NCI-H2196 treated with DMSO at 0.1 percent for 48 hours (cell line): ENCODE results near the gene HOXA9.
A peak's percentile ranks its signal among the peaks of the same experiment; 100 is the strongest.

Source experiments
- DNase-seq: peaks from one replicate; lab custom pipeline; 2025; ENCODE audit not compliant: unreplicated experiment; lab: John Stamatoyannopoulos, UW

HOXA9 gene

DNA sequence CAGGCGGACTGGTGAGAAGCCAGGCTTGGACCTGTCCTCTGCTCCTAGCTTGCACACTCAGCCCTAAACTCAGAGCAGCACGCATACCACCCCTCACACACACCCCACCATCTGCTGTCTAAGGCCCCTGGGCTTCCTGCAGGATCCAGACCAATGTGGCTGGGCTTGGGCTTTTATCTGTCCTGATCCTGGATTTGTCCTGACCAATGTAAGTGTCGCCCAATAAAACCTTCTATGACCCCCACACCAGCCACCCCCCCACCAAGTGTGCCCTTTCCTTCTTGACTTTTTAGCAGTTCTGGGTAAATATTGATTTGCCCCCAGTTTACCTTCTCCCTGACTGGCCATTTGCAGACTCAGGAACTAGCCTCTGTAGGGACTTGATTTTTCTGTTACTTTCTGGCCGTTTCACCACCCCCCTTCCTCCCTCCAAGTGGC lies 36.3 kb upstream of the HOXA9 start:
- DNase-seq = no peak

DNA sequence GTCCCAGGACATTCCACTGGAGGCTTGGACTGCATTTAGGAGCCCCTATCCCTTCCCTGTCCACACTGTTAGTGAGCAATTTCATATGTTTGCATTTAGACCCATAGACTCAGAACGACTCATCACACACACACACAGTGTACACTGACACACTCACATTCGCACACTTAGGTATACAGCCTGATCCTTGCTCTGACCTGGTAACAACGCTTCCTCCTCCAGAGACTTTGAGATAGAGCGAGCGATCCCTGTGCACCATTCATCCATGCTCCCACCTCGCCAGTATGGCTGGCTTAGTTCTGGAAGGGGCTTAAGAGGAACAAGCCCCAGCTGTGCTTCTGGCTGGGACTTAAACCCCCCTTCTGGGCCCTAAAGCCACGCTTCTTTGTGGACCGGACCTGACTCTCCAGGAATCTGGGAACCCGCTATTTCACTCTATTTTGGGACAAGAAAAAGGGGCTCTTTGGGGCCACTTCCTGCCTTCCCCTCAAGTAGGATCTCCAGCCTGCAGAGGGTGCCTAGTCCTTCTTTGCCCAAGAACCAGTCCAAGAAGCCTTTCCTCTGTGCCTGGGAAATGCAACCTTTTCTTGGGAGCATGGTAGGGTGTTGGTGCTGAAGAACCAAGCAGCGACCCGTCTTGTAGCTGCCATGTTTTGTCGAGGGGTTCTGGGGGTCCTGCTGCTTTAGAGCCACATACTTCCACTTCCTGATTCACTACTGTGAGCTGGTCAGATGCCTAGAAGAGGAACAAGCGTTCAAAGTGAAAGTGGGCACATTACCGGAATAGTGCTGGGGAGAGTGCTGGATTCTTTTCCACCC lies 35.6 kb upstream of the HOXA9 start:
- no peak for DNase-seq

DNA sequence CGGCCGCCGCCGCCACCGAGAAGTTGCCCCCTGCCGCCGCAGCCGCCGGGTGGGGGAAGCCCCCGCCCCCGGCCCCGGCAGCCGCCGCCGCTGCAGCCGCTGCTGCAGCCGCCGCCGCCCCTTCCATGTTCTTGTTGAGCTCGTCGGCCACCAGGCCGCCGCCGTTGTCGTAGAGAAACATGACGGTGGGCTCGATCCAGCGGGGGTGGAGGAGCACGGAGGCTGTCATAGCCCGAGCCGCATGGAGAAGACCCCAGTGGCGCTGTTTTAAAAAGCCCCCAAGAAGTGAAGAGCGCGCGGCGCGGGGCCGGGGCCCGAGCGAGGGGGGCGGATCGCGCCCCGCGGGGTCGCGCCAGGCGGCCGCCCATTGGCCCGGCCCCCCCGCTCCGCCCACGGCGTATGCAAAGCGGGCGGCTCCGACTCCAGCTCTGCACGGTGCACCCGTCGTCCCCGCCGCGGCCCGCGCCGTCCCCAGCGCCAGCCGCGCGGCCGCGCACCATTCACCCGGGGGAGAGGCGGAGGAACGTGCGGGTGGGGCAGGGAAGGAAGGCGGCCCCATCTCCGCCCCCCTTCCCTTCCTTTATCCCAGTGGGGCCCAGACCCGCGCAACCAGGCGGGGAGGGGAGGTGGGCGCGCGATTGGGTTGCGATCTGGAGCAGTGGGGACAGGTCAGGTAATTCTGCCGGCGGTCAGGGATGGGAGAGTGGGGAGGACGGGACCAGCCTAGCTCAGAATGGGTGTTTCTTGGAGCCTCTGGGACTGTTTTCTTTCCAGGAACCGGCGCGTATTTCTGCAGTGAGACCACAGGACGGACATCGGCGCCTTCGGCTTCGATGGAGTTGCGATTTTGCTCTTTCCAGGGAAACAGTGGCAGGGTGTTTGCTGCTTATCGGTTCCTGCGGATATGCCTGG lies 34.8 kb upstream of the HOXA9 start, which contains the start of gene HOXA13:
HOXA13 (minus strand) TSS at position 243 of the 912 bp plus-strand sequence; CDS start at position 229, 14 bp downstream.
- DNase-seq = no peak

DNA sequence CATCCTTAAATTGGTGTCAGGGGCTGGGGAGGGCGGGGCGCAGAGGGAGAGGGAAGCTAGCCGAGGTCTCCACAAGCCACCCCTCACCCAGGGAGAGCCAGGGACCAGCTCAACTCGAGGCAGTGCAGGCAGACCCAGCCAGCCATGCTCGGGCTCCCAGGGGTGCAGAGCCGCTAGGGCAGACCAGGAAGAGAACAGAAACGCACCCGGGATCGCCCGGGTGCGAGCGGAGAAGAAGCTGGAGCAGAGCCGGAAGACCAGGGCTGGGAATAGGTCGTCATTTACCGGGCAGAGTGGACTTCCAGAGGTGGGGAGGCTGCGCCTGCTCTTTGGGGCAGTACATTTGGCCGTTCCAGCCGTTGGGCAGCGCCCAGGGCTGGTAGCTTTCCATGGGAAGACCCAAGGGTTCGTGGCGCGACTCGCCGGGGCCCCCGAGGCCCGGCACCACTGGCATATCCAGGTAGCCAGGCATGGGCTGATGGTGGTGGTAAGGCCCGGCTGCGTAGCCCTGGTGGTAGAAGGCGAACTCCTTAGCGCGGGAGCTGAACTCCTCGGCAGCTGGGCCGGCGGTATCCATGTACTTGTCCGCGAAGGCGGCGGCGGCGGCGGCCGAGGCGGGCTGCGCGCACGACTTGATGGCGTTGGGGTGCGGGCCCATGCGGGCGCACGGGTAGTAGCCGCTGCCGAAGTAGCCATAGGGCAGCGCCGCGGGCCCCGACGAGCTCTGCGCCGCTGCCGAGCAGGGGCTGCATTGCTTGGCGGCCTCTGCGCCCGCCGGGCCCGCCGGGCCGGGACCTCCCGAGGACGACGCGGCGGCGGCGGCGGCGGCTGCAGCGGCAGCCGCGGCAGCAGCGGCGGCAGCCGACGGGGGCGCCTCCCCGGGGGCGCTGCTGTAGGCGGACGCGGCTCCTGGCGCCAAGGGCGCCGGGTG lies 33.8 kb upstream of the HOXA9 start:
- DNase-seq = no peak

DNA sequence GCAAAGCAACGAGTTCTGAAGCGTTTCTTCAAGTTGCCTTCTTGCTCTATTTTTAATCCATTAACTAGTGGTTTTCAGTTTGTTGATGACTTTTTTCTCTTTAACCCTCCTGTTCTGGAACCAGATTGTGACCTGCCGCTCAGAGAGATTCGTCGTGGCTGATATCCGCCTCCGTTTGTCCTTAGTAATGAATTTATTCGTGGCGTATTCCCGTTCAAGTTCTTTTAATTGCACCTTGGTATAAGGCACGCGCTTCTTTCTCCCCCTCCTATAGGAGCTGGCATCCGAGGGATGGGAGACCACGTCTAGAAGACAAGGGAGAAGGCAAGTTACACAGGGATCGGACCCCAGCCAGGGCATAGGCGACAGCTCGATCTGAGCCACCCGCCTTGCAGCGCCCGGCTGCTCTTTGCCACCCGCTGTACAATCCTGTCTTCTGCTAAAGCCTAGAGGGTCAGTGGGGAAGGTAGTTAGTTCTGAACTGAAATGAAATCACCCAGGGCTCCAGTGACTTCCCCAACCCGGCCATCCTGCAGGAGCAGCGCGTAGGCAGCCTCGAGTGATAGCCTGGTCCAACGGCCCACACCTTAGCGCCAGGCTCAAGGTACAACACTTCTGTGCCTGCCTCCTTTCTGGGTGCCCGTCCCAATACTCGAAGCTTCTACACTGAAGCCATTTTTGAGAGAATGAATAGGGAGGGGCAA lies 33.0 kb upstream of the HOXA9 start:
- DNase-seq = no peak

DNA sequence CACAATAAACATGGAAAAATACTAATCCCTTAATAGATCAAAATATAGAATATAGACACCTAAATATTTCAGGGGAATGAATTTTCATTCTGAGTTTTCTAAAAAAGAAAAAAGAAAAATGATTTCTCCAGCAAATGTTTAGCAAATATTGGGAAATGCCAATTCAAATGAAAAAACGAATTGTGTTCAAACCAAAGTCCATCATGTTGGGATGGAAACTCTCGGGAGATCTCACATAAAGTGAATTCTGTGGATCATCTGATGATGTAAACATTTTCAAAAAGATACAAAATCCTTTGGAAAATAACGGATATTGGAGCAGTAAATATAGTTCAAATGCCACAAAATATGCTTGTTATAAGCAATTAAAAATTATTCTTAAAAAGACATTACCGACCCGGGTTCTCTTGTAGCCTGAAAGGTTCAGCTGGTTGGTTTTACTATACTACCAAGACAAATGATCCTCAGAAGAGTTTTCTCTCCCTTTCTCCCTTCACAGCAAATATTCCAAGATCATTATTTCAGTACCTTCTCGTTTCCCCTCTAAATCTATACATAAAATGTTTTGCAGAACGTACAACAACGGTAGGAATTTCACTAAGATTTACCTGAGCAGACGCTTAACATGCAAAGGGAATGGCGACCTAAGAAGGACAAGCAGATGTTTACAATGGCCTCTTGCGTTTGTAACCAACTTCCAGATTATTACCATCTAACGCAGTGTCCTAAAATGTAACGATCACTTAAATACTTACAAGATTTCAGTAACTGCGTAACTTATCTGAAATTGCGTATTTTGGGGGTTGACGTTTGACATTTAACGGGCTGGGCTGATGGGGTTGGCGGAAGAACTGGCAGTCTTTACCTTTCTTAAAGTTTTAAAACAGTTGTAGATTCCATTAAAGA lies 32.1 kb upstream of the HOXA9 start:
- DNase-seq = no peak

DNA sequence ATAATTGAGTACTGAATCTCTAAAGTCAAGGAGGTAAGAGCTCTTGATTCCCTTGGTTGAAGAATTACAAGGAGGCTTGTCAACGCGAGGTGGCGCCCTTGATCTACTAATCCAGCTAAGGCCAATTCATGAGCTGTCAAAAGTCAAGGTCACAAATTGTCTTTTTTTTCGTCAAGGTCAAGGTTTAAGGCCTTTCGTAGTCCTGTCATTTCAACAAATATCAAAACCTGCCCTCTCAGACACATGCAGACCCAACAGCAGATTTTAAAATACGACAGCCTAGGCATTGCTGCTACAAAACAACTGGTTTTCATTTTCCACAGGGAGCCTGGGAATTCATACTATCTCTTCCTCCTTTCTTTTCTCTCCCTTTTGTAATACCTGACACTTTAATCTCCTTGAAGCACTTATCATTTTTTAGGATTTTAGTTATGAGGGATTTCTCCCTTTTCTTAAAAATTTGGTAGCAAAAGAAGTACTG lies 31.0 kb upstream of the HOXA9 start:
- DNase-seq = peak; percentile 23

DNA sequence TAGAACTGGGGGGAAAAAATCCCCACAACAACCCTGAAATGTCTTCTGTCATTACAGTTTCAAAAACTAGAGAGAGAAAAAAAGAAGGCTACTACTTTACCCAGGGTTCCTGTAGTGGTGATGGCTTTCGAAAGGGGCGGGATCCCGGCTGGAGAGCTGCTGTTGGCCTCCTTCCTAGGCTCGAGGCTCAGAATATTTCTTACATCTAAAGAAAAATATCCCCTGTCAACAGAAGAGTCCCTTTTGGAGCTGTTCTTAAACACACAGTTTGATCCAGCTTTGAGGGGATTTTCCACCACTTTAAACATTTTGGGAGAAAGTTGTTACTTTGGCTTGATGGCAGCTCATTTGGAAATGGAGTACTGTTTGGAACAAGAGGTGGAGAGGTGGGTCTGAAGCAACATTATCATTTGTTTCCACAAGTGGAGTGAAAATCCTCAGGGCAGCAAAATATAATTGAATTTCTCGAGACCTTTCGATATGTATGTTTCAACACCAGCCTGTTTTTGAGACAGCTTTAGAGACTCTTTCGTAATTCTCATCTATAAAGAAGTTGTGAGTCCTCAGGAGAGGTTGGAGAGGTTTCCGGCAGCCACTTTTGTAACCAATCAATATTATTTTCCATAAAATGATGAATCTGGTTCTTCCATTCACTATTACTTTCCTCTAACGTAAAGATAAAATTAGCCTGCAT lies 29.5 kb upstream of the HOXA9 start:
- no peak for DNase-seq

DNA sequence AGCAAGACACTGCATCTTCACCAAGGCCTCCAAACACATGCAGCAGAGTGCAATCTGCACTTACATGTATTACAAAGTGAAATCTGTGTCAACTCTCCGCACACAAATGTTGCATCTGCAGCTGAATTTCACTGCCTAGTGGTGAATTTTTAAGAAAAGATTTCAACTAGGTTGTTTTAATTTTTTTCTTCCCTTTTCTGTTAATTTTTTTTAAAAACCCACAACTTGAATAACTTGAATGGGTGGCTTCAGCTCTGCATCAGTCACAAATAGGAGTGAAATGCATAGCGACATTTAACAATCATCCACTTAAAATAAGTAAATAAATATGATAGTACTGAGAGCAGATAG lies 28.6 kb upstream of the HOXA9 start:
- DNase-seq = no peak

DNA sequence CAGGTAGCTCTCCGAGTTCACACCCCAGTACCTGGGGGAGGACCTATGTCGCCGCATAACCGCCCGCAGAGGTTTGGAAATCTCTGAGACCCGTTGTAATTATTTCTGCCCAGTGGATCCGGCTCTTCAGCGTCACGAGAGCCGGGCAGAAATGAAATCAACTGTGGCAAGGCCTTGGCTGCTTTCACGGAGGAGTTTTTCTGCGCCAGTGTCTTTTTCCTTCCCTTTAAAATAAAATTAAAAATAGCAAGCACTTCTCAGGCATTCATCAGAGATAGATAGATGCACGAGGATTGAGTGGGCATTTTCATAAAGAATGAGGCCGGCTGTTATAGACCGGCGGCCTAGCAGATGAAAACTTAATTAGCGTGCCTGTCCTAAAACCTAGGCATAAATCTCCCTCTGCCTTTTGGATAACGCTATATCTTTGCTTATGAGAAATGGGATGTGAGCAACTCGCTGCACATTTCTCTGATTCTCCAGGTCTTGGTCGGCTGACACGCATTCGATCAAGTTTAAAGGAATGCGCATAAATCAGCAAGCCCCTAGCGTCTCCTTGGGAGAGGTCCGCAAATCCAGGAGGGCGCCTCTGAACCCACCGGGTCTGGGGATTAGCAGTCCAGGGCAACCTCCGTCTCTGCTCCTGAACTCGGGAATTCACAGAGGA lies 28.1 kb upstream of the HOXA9 start:
- DNase-seq = no peak

DNA sequence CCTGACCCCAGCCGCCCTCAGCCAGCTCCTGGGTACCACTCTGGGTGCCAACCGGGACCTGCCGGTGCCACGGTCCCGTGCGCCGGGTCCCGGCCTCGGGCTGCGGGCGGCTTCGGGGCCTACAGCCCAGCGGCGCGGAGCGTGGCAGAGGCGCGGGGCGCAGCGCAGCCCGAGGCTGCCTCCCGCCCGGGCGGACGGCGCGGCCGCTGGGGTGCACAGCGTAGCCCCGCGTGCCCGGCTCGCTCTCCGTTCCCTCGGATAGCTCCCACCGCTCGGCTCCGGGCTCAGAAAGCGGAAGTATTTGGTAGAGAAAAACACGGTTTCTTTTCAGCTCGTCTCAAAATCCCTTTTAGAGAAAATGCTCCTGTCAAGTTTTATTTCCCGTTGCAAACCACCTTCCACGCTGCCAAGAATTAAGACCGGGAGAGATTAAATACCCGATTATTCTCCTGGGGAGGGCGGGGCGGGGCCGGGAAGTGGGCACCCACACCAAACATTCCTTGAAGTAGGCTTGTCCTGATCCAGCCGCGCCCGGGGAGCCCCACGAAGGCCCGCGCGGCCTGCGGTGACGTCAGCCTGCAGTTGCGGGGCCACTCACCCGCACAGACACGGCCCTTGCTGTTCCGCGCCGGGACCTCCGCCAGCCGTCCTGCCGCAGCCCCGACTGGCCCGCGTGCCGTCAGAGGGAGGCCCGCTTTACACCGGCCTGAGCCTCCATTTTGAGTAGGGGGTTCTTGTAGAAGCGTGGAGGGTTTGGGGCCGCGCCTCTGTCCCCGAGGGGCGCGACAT lies 27.4 kb upstream of the HOXA9 start:
- no peak for DNase-seq

DNA sequence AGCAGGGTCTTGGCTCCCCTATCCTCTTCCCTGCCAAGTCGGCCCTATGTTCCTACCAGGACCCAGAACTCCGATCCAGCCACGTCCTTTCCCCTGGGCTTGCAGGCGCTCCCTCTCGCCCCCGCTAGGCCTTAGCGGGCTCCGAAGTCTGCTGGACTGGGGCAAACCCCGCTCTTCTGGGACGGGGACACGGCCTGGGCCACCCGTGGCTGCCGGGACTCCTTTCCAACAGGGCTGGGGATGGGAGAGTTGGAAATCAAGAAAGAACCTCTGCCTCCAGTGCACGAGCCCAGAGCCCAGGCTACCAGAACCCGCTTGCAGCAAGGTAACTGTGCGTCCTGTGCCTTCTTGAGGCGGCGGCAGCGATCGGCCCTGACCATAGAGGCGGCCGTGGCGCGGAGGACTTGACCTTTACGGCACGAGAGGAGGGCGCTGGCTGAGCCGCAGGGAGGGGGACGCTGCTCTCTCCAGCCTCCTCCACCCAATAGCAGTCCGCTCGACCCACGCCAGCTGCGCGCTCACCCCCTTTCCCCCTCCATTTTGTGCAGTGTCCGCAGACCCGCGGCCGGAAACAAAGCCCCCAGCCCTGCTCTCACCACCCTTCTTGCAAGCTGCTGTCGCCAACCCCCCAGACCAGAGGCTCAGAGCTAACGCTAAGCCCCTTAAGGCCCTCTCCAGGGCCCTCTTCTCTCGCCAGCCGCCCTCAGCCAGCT lies 26.7 kb upstream of the HOXA9 start:
- no peak for DNase-seq

DNA sequence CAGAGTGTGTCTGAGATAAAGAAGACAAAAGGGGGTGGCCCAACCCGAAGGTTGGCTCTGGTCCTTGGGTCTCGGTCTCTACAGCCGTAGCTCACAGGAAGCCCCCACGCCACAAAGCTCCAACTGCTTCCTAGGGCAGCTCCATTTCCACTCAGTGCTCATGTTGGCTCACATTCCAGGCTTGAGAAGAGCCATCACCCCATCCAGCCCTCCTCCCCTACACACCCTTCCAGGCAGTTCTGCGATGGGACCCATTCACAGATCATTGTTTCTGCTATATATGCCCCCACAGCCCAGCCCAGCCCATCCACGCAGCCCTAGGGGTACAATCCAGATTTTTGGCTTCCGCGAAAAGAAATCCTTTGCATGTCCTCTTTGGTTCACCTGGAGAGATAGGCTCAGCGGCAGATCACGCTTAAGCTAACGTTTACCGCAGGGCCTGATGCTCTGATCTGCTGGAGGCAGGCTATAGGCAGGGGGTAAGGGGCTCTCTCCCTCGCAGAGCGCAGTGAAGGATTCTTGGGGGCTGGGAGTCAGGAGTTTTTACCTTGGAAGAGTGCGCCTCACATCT lies 25.9 kb upstream of the HOXA9 start:
- DNase-seq = no peak

DNA sequence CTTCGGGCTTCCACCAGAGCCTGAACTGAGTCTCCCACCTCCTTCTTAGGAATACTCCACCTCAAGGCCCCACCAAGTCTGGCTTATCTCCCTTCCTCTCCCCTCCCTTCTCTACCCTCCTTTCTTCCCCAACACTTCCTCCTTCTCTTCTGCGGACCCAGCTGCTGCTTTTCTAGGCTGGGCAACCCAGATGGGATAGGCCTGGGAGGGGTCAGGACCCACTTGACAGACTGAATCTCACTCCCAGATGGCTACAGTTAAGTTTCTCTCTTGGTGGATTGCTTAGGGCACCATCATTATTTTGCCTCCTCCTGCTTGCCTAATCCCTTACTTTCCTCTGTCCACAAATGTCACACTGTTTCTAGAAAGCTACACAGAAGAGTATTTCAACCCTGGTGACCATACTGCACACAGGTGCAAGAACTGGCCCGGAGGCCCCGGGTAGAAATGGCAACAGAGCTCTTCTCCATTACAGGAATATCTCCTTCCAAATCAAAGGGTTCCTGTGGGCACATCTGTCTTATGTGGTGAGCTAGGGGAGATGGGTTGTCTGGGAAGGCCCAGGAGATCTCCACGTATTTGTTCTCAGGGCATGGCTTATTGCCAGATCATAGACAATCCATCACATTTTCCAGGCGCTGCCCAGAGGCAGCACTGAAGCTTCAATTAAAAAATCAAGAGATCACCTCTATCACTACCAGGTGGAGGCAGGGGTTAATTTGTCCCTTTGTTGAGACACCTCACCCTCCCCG lies 24.8 kb upstream of the HOXA9 start:
- DNase-seq = no peak

DNA sequence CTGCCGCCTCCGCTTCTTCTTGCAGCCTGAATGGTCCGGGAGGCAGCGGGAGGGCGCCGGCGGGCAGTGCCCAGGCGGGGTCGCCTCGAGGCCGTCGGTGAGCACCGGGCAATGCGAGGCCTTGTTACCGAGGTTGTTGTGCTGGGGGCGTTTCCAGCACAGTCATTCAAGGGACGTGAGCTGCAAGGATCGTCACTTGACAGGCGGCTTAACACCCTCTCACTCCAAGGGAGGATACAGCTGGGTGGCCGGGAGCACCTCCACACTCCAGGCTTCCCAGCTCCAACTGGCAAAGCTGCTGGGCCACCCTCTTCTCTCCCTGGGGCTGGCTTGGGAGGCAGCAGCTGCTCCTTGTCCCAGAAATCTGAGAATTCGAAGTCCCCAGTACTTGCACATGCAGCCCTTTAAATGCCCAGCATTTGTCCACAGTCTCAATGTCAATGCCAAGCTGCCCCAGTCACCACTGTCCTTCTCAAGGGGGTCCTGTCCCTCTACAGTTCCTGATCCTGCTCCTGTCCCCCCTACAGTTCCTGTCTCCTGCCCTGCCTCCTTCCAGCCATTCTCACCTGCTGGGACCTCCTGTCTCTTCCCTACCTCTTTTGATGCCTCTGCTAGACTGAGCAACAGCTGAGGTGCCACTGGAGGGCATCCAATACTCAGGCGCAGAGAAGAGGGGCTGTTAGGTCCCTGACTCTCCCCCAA lies 24.1 kb upstream of the HOXA9 start:
- DNase-seq = no peak
